ENCODE results near the gene RAPGEF5.

RAPGEF5 gene

DNA sequence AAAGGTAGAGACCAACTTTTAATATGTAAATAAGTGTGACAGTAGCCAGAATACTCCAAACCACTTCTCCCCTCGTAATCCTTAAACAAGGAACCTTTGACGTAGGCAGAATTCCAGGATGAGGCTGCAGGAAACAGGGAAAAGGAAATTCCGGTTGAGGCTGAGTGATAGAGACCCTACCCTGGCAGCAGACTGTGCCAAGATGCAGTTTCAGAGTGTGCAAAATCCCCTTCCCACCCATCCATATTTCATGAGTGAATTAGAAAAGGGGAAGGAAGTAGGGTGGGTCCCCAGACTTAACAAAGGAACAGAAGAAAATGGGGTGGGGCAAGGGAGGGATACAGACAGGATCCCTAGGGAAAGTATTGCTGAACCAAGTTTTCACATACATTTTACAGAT is 143.0 kb downstream of the RAPGEF5 start:
- DNase-seq: no peak

DNA sequence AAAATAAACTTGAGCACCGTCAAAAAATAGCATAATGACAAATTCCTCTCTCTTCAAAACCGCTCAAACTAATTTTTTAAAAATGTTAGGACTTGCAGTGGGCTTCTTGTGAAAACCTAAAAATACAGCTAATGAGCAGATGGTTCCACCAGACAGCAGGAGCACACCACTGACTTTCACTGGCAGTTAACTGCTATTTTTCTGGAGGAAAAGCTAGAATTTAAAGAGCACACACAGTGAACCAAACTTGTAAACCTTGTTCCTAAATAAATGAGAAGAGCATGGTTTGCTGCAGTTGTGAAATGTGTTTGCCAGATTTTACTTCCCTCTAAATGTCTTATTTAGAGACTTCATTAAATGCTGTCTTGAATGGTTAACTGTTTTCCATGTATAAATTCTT is 143.9 kb downstream of the RAPGEF5 start:
- no peak for DNase-seq

DNA sequence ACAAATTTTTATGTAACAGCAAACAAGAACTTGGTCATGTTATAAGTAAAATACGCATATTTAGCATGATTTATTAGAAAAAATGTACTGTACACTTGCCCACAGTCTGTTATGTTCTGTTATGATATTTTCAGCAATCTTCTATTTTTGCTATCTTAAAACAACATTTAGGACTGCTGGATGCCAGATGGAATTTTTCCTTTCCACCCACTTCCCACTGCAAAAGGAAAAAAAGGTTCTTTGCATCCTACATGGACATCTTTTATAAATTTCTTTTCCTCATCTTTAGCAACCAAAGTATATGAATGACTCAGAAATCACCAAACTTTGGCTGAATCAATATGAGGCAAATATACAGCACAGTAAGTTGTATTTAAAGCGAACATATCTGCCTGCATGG is 146.0 kb downstream of the RAPGEF5 start:
- no peak for DNase-seq

DNA sequence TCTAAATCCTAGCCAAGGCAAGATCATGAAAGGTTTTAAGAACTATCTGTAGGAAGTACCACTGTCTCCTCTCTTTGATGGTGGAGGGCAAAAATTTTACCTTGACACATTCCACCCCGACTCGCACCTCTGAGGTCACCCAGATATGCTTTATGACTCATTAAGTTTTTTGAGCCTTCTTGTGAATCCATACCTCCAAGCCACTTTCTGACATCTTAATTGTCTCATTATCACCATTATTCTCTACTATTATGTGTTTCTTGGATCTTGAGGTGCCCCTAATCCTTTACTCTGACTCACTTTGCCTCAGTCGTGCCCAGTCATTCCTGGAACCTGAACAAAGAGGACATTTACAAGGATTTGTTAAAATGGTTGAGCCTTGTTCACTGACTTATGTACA is 146.6 kb downstream of the RAPGEF5 start:
- no peak for DNase-seq

DNA sequence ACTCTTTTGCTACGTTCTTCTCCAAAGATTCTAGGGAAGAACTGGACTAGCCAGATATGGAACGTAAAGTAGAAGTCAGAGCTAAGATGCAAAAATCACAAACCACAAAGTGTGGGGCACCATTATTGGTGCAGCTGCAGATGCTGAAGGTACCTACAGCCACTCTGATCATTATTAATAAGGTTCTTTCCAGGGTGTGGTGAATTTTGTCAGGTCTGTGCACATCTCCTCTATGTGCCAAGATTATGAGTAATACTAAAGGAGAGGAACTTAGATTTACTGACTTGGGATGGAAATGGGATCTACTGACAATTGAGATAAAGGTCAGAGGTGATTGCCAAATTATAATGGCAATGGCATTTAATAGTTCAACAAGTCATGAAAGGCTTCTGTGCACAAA is 148.2 kb downstream of the RAPGEF5 start:
- DNase-seq: no peak

DNA sequence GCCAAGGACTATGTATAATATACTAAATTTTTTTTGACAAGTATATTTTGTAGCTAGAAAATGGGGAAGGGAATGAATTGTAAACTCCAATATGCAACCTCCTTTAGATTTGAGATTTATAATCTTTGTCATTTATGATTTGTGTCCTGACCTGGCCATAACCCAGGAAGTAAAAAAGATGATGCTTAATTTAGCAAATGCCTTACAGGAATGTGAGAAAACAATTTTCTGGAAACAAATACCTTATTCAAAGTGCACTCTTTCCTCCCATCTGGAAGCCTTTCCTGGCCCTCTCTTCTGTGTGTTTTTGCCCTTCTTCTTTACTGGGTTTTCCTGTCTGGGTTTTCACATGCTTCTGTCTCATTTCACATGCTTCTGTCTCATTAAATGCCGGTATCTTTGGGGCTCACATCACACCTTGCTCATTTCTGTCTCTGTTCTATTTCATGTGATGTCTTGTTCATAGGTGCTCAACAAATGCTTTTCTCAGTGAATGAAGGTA is 149.2 kb downstream of the RAPGEF5 start:
- DNase-seq: no peak

DNA sequence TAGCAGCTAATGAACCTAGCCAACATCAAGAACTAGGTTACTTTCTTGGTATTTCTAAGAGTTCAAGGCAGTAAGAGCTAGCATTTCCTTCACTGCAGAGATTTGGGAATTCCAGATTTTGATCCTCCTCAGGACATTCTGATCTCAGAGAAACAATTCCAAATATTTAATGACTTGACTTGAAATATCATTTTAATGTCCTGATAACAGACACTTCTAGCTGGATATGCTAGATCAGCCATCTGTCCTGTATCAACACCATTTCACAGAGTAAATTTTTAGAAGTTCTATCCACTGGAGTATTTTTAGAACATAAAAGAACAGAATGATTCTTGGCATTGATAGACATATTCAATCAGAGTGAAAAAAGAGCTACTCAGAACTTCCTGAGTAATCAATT is 151.3 kb downstream of the RAPGEF5 start:
- no peak for DNase-seq

DNA sequence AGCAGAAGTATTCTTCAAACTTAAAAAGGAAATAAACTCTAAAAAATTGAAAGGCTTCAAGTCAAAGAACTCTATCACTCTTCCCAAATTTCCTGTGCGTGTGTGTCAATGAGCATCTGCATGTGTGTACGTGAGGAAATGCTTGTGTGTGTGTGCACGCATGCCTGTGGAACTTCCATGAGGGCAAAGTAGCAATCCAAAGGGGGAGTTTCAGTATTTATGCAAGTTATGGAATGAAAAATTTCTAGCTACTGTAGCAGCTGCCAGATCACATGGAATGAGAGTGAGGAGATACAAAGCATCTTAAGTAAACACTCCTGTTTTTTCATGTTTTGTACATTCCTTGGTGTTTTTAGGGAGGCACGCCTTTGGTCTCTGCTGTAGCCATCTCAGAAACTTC is 152.6 kb downstream of the RAPGEF5 start:
- DNase-seq: no peak

DNA sequence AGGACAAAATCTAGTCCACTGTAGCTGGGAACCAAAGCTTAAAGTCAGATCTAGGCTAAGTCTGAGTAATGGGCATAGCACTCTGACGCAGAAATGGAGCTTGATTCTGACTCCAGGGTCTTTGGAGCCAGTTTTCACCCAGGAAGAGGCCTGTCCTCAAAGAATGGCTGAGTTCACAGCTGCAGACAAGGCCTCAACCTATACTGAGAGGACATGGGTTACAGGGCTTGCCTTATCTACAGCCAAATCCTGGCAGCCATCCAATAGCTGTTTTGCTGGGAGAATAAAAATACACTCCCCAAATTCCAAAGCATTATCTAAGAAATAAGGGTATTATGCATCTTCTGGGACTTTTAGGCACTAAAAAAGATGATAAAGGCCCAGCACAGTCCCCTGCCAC is 154.8 kb downstream of the RAPGEF5 start:
- no peak for DNase-seq

DNA sequence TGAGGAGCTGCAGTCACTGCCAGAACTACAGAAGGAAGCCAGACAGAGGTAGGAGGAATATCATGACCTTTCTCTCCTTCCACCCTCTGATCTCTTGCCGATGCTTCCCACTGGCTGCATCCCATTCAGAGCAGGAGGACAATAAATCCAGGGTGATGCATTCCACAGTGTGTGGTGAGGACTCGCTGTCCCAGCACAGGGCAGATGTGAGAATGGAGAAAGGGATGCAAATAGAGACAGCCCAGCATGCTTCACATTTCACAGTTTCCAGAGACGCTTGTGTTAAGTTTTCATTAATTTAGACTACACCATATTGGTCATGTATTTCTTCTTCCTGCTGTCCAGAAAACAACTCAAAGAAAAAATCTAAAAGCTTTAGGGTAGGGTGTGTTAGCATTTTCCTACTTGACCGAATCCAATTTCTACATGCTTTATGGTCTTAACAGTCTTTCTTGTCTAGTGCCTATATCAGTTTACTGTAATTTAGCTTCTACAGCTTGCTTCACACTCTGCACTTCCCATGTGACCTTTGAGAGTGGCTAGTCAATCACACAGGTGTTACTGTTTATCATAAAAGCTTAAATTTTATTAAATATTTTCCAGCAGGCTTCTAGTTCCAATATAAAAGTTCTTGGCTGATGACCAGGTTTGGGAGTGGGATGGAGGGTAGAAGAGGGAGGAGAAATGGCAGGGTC is 155.6 kb downstream of the RAPGEF5 start:
- DNase-seq: no peak

DNA sequence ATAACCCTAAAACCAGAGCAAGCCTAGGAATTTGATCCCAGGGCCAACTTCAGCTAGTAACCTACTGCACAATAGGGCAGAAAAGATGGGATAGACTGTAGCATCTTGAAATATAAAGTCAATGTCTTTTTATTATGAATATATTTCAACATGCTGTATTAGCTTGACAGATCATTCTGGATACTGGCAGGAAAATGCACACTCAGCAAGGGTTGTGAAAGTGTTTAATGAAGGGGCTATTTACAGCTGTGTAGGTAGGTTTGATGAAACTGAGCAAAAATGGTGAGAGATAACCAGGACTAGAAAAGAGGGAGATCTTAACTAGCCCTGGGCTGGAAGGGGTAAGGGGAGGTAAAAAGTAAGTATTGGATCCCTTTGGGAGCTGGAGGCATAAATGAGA is 156.2 kb downstream of the RAPGEF5 start:
- no peak for DNase-seq

DNA sequence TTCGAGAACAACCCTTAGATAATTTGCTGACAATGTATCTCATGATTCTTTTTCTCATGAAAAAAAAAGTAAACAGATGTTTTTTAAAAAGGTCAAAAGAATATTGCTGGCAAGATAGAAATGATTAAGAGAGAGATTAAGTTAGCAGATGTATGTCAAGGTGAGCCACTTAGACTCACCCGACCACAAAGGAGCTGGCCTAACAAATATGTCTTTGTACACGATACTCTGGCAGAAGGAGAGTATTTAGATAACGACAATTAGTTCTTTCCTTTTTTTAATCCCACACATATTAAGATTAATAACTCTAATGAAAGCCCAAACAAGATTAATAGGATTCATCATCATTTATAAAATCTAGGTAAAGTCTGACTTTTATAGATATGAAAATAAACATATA is 156.7 kb downstream of the RAPGEF5 start:
- no peak for DNase-seq

DNA sequence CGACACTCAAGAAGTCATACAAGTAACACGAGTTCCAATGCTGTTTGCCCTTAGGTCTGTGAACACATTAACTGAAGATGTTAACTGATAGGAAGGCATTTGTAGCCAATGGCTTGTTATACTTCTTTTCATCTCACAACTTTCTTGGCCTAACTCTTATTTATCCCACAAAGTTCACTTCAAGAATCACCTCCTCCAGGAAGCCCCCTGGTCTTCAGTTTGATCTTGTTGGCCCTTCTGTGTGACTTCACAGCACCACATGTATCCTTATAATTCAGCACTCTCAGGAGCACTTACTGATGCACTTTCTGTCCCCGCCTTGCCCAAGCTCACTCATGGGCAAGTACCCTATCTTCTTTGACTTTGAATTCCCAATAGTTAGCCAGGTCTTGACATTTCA is 159.6 kb downstream of the RAPGEF5 start:
- no peak for DNase-seq

DNA sequence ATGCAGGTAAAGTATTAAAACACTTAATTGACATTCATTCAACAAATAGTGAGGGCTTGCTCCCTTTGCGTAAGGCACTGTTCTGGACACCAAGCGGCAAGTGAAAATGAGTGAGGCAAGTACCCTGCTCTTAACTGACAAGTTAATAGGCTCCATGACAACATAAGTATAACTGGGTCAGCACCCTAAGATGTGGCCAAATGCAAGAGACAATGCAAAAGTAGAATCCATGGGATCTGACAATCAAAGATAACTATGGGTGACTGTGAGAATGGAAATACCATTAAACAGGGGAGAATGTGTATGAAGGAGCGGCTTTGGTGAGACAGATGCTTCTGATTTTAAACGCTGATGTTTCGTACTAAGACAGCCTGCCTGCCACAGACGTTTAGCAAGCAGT is 160.5 kb downstream of the RAPGEF5 start:
- no peak for DNase-seq

DNA sequence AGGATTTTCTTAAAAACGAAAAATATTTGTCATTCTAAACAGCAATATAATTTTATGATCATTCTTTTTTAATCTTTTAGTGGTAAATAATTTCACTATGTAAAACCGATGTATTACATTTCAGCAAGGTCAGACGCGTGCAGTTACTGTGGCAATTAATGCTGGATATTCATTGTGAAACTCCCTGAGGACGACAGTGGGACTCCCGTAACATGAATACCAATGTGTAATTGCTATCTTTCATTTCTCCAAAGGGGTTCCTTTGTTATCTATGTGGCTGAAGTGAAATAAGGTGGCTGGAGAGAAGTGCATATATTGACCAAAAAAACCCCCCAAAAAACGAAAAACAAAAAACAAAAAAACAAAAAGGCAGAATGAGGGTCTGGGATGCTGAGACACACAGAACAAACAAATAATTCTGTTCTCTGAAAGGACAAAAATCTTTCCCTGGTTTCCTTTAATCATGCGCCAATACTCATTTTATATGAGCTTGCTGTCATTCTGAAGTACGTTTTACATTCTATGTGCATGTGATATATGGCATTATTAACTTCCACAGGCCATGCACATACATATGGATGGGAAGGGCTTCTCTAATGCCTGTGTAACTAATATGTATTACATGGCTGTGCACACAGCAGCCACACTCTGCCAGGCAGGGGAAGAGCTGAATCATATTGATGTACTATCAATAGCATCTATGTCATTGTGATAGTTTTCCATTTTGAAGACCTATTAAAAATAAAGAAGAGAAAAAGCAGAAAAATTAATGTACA is 161.4 kb downstream of the RAPGEF5 start:
- DNase-seq: no peak

DNA sequence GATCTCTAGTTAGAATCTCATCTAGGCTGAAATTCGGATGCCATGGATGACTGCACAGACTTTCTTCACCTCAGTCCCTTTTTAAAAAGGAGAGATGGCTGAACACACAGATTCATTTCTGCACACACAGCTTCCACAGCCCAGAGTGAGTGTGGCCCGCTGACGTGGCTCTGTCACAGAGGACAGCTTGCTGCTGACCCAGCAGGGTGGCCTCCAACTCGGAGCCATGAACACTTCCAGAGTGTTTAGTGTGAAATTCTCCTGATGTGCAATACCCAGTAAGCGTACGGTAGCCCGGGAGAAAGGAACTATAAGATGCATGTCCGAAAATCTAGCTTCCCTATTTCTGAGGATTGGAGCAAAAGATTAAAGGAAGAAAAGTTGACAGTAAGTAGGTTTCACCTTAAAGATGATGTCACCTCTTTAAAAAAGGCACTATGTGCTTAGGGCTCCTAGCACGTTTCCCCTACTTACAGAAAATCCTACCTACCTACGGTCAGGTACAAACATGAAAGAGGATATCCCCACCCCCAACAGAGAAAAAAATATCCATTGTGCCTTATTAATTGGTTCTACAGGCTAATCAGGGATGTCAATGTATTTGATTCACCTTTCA is 162.2 kb downstream of the RAPGEF5 start:
- DNase-seq: no peak

DNA sequence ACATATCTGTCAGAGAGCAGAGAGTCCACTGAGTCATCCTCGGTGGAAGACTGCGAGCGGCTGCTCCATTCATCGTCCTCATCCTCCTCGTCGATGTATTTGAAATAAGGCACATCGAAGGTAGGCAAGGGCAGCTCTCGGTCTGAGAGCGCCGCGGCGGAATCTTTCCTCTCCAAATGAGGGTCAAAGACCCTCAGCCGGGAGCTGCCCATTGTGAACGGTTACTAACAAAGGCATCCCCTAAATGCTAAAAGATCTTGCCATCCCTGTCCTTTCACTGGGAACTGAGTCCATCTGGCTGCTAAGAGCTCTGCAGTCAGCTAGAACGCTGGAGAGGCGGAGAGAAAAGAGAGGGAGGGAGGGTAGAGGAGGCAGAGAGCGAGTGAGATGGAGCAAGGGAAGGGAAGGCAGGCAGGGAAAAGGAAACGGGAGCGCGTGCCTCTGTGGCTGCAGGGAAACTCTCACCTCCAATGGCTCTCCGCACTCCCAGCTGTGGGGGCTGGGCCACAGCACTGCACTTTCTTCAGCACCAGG is 163.4 kb downstream of the RAPGEF5 start:
- no peak for DNase-seq

DNA sequence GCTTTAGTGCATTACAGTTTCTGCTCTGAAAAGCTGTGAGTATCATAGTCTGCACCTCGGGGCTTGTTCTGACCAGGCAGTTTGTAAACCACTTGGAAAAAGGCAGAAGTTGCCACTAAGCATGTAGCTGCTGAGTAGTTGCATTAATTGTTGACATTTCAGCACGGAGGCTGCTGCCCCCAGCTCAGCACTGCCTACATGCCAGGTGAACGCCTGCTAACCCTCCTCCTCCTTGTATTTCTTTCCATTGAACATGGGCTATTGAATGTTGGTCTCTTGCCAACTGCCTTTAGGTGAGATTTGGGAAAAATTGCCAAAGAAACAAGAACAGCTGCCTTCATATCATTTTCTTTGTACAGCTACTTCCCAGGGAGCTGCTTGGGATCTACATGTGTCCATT is 164.2 kb downstream of the RAPGEF5 start:
- no peak for DNase-seq

DNA sequence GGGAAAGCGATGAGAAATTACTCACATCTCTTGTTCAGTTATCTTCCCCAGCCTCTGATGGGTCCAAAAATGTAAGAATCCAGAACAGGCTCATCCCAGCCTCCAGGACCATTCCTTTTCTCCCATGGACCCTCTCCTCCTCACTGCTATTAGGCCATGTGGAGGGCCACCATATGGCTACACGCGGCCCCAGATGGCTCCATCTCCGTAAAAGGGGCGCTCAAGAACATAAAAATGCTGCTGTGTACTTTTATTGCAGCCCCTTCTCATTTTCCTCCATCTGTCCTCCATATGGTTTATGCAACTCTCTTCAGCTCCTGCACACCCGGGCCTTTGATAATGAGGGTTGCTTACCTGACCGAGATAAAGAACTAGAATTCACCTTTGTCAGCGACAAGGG is 166.2 kb downstream of the RAPGEF5 start:
- no peak for DNase-seq

DNA sequence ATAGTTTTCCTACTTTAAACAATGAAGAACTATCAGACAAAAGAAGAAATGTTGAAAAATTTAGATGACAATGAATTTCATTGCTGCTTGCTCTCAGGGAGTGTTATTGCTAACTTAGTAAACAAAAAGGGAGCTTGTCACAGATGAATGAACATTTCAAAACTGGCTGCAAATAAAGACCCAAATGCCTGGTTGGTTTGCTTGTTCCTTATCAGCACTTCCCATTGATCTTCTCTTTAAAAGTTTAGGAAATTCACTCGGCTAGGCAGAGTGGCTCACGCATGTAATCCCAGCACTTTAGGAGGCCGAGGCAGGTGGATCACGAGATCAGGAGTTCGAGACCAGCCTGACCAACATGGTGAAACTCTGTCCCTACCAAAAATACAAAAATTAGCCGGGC is 167.2 kb downstream of the RAPGEF5 start:
- DNase-seq: no peak

DNA sequence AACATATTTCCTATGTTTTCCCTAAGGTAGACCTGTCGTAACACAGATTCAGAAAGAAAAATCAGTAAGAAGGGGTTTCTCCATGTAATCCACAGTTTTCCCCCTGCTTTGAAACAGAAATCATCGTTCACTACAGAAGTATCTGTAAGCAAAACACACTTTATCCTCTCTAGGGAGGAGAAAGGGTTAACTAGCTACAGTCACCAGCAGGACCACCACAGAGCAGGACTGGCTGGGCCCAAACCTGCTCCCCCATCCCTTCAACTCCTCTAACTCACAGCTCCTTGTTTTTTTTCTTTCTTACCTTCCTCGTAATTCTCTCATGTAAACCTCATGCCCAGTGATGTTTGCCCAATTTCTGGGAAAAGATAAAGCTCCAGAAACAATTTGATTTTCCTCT is 167.7 kb downstream of the RAPGEF5 start:
- DNase-seq: no peak

DNA sequence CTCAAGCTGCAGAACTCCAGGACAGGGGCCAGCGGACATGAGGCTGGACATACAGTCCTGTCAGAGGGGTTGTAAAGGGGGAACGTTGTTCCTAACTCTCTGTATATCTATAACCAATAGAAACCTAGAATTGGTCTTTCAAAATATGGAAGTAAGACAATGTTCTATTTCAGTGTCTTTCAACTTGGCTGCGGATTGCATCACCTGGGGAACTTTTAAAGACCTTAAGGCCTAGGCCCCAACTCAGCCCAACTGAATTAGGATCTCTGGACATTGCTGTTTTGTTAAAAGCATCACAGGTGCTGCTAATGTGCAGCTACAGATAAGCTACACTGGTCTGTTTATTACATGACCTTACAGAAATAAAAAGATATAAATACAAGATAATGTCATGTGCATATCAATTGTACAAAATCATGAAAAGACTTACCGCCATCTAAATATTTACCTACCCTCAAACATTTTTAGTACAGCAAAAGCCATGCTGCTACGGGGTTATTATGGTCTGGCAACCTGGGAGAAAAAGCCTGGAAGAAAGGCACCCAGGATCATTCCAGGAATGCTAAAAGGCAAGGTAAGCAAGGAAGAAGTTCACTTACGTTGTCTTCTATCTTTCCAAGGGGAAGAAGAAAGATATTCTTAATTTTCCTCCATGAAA is 169.1 kb downstream of the RAPGEF5 start:
- no peak for DNase-seq

DNA sequence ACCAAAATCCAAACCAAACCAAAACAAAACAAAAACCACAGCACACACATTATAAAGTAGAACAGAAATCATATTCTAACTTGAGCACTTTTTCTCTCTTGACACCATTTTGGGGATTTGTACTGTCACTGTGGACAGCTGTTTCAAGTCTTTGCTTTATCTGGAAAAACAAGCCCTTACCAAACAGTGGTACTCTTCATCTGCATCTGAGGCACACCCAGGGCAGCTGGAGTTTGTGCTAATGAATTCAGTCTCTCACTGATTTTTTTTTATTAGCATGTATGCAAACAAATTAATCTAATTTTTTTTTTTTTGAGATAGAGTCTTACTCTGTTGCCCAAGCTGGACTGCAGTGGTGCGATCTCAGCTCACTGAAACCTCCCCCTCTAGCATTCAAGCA is 171.4 kb downstream of the RAPGEF5 start:
- DNase-seq: no peak
